Memory B cell (primary cell): ENCODE data around the gene TMEM42.
A peak's percentile ranks its signal among the peaks of the same experiment; 100 is the strongest.

Experiments used
- ATAC-seq: fragments of 150-1000 bp; cut with Tn5 transposase; 2 replicates; pipeline ENCODE4 v1.10.0; 2021; ENCODE audit warnings: low read depth, mild to moderate bottlenecking, moderate library complexity
- DNase-seq, 2 donors: peaks; one replicate each; pipeline ENCODE4 v3.0.0; 2022; ENCODE audit warnings: low spot score in 2 of 2
- H3K27ac Mint-ChIP-seq: one replicate; pipeline ENCODE4 v1.8.0; 2022; ENCODE audit warnings: mild to moderate bottlenecking, moderate library complexity, mixed read lengths
- H3K27me3 Mint-ChIP-seq: one replicate; pipeline ENCODE4 v1.8.0; 2022; ENCODE audit warnings: mixed read lengths
- H3K36me3 Mint-ChIP-seq: one replicate; pipeline ENCODE4 v1.8.0; 2022; ENCODE audit warnings: mild to moderate bottlenecking, mixed read lengths
- H3K4me1 Mint-ChIP-seq: one replicate; pipeline ENCODE4 v1.8.0; 2022; ENCODE audit warnings: mixed read lengths
- H3K4me3 Mint-ChIP-seq: one replicate; pipeline ENCODE4 v1.8.0; 2022; ENCODE audit warnings: mild to moderate bottlenecking, moderate library complexity, mixed read lengths
- H3K9me3 Mint-ChIP-seq: one replicate; pipeline ENCODE4 v1.8.0; 2022; ENCODE audit warnings: mixed read lengths

The TMEM42 gene

GRCh38 chr3:44910693-44911092 lies 49.0 kb downstream of the TMEM42 start:
- Mint-ChIP-seq H3K36me3 (peaks cover 2% of the 10 kb centered on the region), H3K27me3 (peaks cover 4% of the 10 kb centered on the region), H3K9me3 (no peaks in the 10 kb centered on the region), H3K27ac (no peak overlapping the region), H3K4me1 (no peaks in the 10 kb centered on the region), H3K4me3 (no peak overlapping the region)
- ATAC-seq (no peak), DNase-seq (no peak)

- no peak overlapping the region for H3K27ac Mint-ChIP-seq
- H3K27me3 Mint-ChIP-seq: peaks cover 2% of the 10 kb centered on the region
- H3K9me3 Mint-ChIP-seq: no peaks in the 10 kb centered on the region
- ATAC-seq: peak; percentile 56
- peaks cover 6% of the 10 kb centered on the region for H3K36me3 Mint-ChIP-seq
- H3K4me3 Mint-ChIP-seq: no peak overlapping the region
- DNase-seq: peak; percentile 36 to 52
- H3K4me1 Mint-ChIP-seq: no peaks in the 10 kb centered on the region
These were observed 52.3 kb downstream of the TMEM42 start for GRCh38 chr3:44913868-44914468.

DNA sequence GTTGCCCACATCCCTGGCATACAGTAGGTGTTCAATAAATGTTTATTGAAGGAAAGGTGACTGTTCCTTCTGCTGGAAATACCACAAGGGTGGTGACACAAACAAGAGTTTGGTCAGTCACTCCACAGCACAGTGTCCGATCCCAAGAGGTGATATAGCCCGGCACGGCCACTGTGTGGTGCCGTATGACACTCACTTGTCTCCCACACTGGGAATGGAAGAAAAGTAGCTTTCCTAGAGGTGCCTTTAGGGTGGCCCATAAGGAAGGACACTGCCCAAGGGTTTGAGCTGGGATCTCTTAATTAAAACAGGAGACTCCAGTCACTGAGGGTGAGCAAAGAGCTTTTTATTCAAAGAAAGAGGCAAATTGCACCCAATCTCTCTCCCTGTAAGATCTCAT lies 53.2 kb downstream of the TMEM42 start:
- H3K4me3 Mint-ChIP-seq: no peak overlapping the region
- DNase-seq (no peak), ATAC-seq (no peak)
- H3K4me1 Mint-ChIP-seq: no peaks in the 10 kb centered on the region
- peaks cover 9% of the 10 kb centered on the region for H3K36me3 Mint-ChIP-seq
- H3K27me3 Mint-ChIP-seq: no peaks in the 10 kb centered on the region
- no peak overlapping the region for H3K27ac Mint-ChIP-seq
- no peaks in the 10 kb centered on the region for H3K9me3 Mint-ChIP-seq
